DMS53 (cell line): ENCODE results near the gene FMN1.
A peak's percentile ranks its signal among the peaks of the same experiment; 100 is the strongest.

Experiments used
- DNase-seq: peaks from one replicate; lab custom pipeline; 2025; lab: John Stamatoyannopoulos, UW

Gene FMN1

DNA sequence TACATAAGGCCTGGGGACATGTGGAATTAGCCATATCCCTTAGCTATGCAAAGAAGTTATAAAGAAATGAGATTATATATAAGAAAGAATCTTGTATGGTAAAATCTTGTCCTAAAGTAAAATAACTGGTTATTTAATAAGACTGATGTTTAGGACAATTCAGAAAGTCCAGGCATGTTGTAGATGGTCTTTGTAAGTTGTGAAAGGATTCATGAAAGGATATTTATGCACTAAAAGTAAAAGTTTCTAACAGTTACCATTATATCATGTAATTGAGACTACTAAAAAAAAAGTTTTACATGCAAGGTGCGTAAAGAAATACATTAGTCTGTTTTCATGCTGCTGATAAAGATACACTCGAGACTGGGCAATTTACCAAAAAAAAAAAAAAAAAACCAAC is 146.3 kb downstream of the FMN1 start:
- DNase-seq = peak; percentile 35

DNA sequence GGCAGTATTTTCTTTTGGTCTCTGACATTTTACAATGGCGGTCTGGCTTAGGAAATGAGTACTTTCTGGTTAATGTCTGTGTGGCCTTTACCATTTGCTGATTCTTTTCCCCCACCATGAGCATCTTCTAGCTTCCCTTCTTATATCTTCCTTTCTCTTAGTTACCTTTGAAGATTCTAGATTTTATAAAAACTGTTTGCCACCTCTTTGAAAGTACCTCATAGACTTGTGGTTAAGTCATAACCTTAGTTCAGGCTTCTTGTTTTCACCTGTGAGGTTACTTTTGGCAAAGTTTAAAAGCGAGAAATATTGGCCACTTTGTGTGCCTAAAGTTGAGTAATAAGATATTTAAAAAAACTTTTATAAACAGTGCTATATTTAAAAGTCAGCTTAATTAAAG is 147.4 kb downstream of the FMN1 start:
- DNase-seq = no peak

DNA sequence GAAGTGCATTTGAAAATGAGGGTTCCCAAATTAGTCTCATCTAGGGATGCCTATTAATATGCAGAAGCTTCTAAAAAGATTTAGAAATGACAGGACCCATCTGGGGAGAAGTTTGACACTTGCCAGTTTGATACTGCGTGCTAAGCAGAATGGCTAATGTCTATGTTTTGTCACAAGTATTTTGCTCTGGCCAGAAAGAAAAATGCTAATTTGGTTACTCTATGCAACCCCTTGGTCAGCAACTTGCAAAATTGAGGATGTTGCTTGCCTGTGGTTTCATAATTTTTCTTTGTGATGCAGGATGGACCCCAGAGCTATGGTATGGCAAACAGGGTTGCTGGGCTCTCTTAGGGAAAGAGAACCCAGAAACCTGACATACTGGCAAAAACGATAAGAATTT is 148.2 kb downstream of the FMN1 start:
- no peak for DNase-seq

DNA sequence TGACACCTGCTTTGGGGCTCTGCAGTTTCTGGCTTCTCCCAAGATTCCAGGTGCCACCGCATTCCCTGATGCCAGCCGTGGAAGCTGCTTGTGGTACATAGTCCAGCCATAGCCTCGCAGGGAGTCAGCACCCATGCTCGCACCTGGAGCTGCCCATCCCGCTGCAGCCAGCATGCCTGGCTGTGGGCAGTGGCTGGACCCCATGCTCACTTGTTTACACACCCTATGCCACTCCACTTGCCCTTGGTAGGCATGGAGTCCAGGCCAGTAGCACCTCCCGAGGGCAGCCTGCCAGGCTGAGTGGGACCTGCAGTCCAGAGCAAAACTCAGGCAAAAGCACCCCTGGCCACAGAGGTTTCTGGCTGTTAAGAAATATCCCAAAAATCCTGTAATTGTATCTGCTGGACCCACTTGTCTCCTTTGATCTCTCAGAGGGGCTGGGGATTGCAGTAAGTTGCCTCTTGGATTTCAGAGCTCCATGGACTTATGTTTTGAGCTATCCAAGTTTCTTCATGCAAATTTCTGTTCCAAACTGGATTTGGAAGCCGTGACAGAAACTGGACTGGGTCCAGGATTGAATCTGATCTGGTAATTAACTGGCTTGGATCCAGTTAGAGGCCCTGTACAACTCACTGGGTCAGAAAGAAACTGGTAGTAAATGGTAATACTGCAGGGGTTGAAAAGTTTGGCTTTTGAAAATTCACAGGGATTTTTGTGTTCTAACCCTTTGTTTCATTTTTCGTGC is 149.3 kb downstream of the FMN1 start:
- DNase-seq = peak; percentile 1

DNA sequence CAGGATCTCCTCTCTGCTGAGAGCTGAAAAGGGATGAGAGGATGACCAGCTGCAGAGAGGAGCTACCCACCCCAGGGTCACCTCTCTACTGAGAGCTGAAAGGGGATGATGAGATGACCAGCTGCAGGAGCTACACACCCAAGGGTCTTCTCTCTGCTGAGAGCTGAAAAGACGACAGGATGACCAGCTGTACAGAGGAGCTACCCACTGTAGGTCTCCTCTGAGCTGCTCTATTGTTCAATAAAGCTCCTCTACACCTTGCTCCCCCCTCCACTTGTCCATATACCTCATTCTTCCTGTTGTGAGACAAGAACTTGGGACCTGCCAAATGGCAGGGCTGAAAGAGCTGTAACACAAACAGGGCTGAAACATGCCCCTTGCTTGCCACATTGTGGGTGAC is 149.9 kb downstream of the FMN1 start:
- DNase-seq = no peak

DNA sequence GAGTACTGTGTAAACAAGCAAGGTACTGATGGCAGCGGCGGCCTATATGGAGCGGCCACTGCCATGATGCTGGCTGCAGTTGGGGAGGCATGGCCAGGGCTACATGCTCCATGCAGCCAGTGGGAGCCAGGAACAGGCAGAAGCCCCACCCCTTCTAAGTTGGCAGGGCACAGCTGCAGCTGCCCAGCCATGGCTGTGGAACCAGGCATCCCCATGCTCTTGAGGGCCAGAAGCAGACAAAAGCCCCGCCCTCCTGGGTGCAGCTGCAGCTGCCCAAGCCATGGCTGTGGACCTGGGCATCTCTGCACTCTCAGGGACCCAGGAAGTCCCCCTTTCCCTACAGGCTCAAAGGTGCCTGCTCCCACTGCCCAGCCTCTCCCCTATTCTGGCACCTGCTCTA is 150.9 kb downstream of the FMN1 start:
- DNase-seq = no peak

DNA sequence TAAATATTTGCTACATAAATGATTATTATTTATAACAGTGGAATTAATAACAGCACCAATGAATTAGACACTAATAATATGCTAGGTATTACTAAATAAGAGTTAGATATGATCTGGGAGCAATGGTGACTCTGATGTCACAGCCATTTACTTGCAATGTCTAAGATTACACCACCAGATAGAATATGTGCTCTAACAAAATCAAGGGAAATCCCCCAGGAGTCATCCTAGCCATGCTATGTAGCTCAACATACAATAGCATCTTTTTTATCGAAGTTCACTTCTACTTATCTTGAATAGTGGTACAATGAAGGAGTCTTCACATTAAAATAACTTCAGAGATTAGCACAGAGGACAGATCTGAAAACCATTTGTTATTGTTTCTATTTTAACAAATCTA is 154.0 kb downstream of the FMN1 start:
- DNase-seq = no peak

DNA sequence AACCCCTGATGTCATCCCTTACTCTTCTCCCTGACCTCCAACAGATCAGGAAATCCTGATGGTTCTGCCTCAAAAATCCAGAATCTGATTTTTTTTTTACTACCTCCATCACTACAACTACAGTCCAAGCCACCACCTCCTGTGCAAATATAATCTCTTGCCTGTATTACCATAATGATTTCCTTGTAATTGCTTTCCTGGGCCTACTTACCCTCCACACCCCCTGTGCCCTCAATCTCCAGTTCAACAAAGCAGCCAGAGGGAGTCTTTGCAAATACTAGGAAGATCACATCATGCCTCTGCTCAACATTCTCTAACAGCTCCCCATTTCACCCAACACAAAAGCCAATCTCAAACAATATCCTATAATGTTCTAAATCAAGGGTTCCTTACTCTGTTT is 159.9 kb downstream of the FMN1 start:
- DNase-seq = no peak

DNA sequence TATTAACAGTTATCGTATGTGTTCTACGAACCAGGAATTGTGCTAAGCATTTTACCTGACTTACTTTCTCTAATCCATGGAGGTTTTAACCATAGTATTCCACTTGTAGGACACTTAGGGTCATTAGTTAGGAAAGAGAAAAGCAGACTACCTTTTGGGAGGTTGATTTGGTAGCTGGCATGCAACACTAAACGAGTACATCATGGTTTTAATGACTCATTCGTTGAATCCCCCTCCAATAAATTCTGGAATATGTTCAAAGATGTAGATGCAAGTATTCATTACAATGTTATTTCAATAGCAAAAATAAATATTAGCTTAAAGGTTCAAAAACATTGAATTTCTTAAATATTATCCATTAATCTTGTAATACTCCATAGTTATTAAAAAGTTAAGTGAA is 162.5 kb downstream of the FMN1 start:
- no peak for DNase-seq

DNA sequence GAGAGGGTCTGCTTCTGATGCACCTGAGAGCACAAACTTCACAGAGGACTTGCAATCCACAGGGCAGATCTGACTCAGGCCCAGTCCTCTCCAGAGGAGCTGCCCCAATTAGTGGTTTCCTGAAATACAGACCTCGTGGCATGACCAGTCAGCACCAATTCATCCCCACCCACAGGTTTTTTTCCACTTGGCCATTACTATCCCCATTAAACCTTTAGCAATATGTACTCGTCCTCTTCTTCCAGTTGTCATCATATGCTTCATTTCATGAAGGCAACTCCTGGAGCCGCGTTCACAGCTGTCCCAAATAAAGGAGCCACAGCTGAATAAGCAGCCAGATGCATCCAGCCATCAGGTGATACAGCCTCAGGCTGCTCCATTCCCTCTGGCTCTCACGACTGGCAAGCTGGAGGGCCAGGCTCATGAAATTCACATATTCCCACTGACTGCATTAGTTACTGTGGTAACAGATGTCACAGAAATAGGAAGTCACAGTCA is 163.1 kb downstream of the FMN1 start:
- DNase-seq = peak; percentile 25

DNA sequence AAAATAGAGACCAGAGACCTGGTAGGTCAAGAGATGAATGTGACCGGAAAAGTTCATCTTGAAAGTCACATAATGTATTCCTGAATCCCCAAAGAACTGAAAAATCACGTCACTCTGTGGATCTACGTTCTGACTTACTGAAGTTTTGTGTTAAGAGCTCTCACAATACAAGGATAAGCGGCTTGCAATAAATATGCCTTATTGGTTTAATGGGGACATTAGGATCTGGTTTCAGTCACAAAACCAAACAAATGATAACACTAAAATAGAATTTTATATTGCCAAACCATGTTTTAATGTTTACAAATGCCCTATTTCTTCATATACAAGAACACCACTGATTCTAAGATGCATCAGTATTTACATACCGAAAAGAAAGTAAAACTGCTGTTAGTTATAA is 164.2 kb downstream of the FMN1 start:
- DNase-seq = no peak

DNA sequence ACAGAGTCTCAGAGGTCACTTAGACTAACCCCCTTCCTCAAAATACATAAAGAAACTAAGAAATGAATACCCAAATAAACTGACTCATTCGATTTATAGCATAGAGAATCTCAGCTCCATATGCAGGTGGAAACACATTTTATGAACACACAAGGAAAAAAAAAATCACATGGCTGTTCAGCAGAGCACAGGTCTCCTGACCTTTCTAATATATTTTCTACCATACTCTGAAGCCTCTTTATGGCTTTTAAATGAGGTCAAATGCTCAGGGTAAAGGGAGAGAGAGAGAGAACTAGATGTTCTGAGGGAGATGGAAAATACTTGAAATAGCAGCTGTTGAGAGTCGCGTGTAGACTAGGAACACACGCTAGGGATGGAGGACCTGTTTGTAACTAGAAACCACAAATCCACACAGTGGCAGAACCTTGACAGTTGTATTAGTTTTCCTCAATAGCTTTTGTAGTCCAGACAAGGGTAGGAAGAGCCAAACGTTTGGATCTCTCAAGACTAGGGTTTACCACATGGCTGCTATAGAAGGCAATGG is 165.3 kb downstream of the FMN1 start:
- DNase-seq = peak; percentile 17

DNA sequence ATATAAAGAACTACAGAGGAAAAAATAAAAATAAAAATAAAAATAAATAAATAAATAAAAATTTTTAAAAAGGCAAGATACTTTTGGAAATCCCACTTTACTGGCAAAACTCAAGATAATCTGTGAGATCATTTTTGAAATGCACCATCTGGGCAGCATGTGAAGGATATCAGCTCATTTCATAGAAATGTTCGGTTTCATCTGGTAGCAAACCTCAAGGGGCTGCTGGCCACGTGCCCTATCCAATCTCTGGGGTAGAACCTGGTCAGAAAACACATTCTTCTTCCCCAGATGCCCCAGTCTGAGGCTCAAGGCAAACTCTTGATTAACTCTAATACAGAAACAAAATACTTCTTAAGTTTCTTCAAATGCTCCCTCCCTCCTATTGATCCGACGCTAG is 166.0 kb downstream of the FMN1 start:
- DNase-seq = no peak

DNA sequence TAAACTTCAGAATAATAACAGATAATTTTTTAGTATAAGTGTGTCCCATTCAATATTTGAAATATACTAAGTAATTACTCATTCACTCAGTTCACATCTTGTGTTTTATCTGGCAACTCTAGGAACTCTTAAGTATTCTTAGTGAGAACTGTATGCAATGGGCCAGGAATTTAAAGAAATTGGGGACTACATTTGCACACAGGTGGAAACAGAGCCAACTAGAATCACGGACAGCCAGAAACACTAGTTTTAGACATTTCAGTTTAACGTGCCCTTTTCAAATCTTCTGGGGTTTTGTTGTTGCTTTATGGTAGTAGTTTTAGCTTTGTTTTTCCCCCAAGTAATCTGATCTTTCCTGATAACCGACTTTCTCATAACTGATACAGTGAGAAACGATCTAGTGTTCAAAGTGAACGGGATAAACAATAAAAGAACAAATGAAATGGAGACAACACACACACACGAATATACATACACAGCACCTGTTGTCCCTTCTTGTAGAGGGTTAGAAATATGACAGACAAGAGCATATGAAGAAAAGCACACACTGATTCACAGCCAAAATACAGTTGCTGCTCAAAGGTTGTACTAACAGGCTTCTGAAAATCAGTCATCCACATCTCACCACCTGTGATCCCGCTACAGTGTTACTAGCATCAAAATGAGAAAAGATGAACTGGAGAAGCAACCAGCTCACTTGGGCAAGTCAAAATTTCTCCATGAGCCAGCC is 167.0 kb downstream of the FMN1 start:
- DNase-seq = no peak

DNA sequence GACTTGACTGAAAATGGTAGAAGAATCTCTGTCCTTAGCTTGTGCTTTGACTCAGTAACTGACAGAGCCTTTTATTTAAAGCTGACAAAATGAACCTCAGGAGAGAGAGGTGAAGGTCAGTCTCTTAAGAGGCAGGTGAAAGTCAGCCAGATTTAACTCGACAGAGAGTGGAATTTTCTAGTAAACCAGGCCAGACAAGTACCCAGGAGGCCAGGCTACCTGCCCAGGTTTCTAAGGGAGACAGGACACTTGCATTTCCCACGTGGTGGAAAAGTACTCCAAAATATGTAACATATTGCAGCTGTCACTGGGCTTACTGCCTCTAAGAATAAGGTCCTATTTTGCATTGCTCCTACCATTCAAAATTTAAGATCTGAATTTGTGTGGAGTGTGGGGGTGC is 167.9 kb downstream of the FMN1 start:
- DNase-seq = peak; percentile 29

DNA sequence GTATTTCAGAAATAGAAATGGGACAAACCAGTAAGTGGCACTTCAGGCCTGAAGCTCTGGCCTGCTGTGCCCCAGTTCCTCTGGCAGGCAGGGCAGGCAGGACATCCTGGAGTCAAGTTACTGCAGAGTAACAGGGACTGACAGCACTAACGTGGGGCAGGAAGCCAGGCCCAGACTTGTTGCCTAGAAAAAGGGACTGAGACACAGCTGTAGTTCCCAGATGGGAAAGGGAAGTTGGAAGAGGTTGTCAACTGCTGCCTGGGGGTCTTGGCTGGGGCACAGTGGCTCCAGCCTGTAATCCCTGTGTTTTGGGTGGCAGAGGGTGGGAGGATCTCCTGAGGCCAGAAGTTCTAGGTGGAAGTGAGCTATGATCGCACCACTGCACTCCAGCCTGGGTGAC is 171.9 kb downstream of the FMN1 start:
- DNase-seq = peak; percentile 41

DNA sequence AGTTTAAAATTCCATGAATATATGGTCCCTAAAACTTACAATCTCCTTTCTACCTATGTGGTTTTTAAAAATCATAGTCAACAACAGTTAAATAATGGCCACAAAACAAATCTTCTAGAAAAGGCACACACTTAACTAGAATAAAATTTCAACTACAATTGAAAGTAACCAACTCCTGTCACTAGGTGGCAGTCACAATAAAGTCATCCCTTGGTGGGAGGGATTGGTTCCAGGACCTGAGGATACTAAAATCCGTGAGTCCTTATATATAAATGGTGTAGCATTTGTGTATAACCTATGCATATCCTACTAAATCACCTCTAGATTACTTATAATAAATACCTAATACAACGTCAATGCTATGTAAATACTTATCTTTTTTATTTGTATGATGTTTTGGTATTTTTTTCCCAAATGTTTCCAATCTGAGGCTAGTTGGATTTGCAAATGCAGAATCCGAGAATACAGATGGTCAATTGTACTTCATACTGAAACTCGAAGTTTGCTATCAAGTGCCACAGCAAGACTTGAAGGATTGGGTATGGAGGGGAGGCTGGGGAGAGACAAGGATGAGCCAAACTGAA is 172.6 kb downstream of the FMN1 start:
- DNase-seq = peak; percentile 71

DNA sequence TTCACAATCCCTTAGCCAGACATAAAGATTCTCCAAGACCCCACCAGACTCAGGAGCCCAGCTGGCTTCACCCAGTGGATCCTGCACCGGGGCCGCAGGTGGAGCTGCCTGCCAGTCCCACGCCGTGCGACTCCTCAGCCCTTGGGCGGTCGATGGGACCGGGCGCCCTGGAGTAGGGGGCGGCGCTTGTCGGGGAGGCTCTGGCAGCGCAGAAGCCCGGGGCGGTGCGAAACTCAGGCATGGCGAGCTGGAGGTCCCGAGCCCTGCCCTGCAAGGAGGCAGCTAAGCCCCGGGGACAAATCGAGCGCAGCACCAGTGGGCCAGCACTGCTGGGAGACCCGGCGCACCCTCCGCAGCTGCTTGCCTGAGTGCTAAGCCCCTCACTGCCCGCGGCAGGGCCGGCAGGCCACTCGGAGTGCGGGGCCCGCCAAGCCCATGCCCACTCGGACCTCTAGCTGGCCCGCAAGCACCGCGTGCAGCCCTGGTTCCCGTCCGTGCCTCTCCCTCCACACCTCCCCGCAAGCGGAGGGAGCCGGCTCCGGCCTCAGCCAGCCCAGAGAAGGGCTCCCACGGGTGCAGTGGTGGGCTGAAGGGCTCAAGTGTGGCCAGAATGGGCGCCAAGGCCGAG is 175.0 kb downstream of the FMN1 start:
- no peak for DNase-seq

DNA sequence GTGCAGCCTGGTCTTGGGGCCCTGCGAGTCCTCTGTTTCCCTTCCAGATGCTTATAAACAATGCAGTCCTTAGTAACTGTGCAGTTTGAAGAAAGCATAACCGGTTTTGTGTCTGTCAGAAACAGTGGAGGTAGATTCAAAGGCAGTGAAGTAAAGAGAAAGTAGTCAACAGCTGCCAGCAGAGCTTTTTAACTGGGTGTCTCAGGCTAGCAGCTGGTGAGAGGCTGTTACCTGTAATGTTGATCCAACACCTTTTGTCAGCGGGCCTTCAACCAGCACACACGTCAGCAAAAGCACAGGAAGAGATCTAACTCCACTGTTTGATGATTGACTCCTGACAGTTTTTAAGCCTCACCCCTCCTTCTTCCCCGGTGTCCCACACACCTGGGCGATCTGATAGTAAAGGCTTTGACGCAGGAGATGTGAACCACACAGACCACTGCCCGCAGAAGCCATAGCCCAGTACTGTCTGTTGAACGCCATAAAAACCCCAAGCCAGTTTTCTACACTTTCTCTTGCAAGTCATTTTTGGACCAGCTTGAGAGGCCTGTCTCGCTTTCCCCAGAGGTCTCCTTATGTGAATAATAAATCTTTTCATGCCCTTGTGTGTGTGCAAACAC is 178.0 kb downstream of the FMN1 start:
- peak; percentile 1 for DNase-seq

DNA sequence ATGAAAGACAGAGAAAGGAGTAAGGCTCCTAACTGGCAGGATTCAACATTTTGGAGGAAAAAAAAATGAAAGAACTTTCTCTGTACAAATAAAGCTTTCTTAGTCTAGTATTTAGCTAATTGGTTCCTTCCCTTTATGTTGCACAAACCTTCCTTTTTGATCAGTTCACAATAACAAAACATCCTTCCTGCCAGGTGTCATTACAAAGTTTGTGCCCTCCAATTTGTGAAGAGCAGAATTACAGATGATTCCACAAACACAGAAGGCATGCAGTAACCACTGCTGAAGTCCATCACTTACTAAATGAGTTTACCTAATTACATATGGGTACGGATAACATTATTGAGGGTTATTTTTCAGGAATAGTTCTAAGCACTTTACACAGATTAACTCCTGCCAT is 179.9 kb downstream of the FMN1 start:
- no peak for DNase-seq

DNA sequence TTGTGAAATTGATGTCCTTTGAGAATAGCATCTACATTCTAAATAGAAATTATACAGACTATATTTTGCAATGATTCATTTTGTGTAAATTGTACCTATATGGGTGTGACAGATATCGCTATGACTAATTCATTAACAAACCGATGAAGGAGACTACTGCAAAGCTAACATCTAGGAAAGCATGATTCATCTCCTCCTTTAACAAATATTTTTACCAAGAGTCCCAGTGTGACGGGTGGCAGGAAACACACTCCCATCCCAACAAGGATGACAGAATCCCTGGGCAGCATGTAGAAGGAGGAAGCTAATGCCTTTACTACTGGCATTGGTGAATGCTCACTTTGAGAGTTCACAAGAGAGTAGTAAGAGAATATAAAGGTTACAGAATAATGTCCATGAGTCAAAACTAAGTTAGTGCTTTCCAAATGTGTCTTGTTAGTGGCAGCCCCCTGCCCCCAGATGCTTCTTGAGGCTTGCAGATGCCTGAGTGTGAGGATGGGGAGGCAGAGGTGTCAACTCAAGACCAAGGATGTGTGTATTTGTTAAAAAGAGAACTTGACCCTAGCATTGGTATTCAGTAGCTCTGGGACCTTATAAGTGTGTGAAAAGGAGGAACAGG is 180.6 kb downstream of the FMN1 start:
- DNase-seq = peak; percentile 67

DNA sequence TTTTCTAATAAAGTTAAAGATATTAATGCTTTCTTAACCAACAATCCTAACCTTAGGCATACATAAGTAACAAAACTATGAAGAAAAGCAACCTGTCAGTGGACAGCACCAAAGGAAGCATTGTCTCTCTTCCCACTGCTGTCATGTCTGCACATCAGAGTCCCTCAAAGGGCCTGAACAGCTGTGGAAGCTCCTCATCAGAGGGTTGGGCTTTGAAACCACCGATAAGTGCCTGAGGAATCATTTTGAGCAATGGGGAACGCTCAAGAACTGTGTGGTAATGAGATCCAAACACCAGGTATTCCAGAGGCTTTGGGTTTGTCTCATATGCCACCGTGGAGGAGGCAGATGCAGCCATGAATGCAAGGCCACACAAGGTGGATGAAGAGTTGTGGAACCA is 182.5 kb downstream of the FMN1 start:
- no peak for DNase-seq
